Activated CD8-positive, alpha-beta T cell treated with anti-CD3 and anti-CD28 coated beads, Interleukin-2, amount 10 ng/mL, durations not matched to agents 7 days and 5 days (primary cell): ENCODE measurements around the gene PPP3R1. TPM values are rescaled to one million over a fixed set of nuclear protein-coding genes. Genes with fewer than 3 reads are reported as not detected.
"Not testable (repeated sequence)": the region's sequence is repeated elsewhere in the genome, so short reads cannot be mapped to it uniquely, and the experiment has no call there.

Source experiments
- ATAC-seq: fragments of 150-1000 bp; cut with Tn5 transposase; one replicate; pipeline ENCODE4 v1.10.0; 2021; ENCODE audit warnings: moderate library complexity
- CTCF ChIA-PET: fragments of 350-600 bp; sonication (Branson Sonifier 250); formaldehyde crosslinking; loops from one replicate; lab custom pipeline; 2021; ENCODE audit warnings: antibody characterized with exemption; lab: Charles Lee
- POLR2A ChIA-PET: fragments of 350-600 bp; sonication (Branson Sonifier 250); formaldehyde crosslinking; loops from one replicate; lab custom pipeline; 2021; ENCODE audit warnings: antibody characterized with exemption; lab: Charles Lee
- DNase-seq: peaks from one replicate; pipeline ENCODE4 v3.0.0-alpha.2; 2020
- H3K27ac Mint-ChIP-seq: one replicate; pipeline ENCODE4 v1.8.0; 2021; ENCODE audit warnings: mild to moderate bottlenecking, mixed read lengths
- H3K27me3 Mint-ChIP-seq: one replicate; pipeline ENCODE4 v1.8.0; 2021; ENCODE audit warnings: low read depth, mixed read lengths
- H3K36me3 Mint-ChIP-seq: one replicate; pipeline ENCODE4 v1.8.0; 2021; ENCODE audit warnings: low read depth, mixed read lengths
- H3K4me1 Mint-ChIP-seq: one replicate; pipeline ENCODE4 v1.8.0; 2021; ENCODE audit warnings: low read depth, mixed read lengths
- H3K4me3 Mint-ChIP-seq: one replicate; pipeline ENCODE4 v1.8.0; 2021; ENCODE audit warnings: mild to moderate bottlenecking, mixed read lengths
- H3K9me3 Mint-ChIP-seq: one replicate; pipeline ENCODE4 v1.8.0; 2022; ENCODE audit warnings: mixed read lengths; ENCODE audit not compliant: insufficient read depth
- total RNA-seq, 2 experiments: library from RNA; stranded (reverse); gene quantifications; one replicate each; pipeline ENCODE4 v1.2.3, GENCODE V29; 2021

The PPP3R1 gene
- total RNA-seq, 2 experiments from 2014 or later = 67.6 to 71.8 TPM

DNA sequence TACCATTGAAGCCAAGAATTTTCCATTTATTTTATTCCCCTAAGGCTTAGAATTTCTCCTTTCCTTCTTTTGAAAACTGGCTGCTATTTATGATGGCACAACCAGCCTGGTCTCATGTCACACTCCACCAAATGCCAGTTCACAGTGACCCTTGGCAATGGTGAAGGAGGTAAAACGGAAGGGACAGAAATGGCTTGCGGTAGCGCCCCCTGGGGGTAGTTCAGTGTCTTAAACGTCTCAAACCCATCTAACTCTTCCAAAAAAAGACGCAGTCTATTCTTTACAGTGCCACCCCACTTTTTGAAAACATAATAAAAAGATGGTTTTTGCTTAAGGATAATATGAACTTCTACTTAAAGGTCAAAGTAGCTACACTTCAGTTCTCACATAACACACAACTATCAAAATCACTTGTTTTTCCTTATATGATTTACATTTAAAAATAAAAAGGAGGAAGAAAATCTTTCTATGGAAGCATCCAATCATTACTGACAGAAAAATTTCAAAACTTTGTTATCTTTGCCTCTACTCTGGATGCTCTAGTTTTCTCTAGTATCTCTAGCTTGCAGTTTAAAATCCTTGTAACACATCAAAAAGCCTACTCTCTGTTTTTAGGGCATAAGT is 66.7 kb downstream of the PPP3R1 start:
- POLR2A ChIA-PET = no interaction called here
- peak; percentile 60 for ATAC-seq
- Mint-ChIP-seq H3K4me3 (no peak overlapping the region), H3K27me3 (no peaks in the 10 kb centered on the region), H3K36me3 (peaks cover 39% of the 10 kb centered on the region), H3K27ac (no peak overlapping the region), H3K9me3 (no peaks in the 10 kb centered on the region), H3K4me1 (peaks cover 10% of the 10 kb centered on the region)
- CTCF ChIA-PET = interaction anchor here (0.6 to 4.1 kb wide), 24 partner anchors 10 to 256 kb away, joined by 3 to 41 read pairs (median 5); partner anchors contain the start of gene PNO1
- DNase-seq = peak; percentile 66

DNA sequence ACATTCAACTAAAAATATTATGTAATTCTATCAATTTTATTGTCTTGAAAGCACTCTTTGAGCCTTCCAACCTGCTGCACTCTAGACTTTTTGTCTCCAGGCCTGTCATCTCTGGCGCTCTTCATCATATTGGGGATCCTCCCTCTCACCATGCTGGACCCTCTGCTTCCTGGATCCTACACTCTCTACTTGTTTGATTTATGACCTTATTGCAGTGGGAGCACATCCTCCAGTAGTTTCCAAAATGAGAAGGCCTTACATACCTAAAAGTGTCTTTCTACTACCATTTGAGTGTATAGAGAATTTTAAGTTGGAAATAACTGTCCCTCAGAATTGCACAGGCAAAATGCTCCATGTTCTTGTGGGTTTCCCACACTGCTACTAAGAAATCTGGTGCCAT is 69.4 kb downstream of the PPP3R1 start:
- Mint-ChIP-seq H3K4me3 (no peak overlapping the region), H3K36me3 (peaks cover 54% of the 10 kb centered on the region), H3K27me3 (no peaks in the 10 kb centered on the region), H3K27ac (peak overlapping the region; percentile 27), H3K9me3 (no peaks in the 10 kb centered on the region), H3K4me1 (peaks cover 4% of the 10 kb centered on the region)
- POLR2A ChIA-PET = no interaction called here
- ATAC-seq (no peak), DNase-seq (no peak)
- CTCF ChIA-PET = interaction anchor here (1.2 to 4.1 kb wide), 2 partner anchors 13 to 61 kb away, joined by 4 to 41 read pairs; no protein-coding TSS in a partner anchor

DNA sequence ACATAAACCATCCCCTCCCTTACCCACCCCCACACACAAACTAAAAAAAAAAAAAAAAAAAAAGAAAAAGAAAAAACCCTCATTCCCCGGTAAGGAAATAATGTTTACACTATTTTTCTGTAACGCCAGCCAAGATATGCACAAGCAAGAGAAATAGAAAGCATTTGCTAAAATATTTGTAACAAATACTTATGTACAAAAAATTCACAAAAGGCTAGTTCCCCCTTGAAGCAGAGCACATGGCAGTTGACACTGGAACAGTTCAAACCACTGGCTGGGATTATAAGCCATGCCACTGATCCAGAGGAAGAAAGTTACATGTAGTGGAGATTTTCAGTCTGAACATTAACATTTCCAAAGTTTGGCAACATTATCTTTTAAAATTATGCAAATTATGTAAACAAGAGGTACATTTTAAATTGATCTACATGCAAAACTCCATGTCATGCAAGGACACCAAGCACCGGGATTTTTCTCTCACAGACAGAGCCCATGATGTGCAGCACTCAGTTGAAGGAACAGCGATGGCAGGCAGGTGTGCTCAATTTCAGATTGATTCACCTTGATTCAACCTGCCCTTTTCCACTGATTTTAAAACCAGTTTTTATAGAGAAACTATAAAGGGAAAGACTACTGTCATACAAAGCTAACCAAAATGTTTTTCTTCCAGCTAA is 73.2 kb downstream of the PPP3R1 start:
- Mint-ChIP-seq H3K27me3 (no peaks in the 10 kb centered on the region), H3K9me3 (no peaks in the 10 kb centered on the region), H3K27ac (no peak overlapping the region), H3K4me1 (no peaks in the 10 kb centered on the region), H3K4me3 (no peak overlapping the region), H3K36me3 (peaks cover 45% of the 10 kb centered on the region)
- ChIA-PET POLR2A (no interaction called here), CTCF (interaction anchor here (0.8 to 1.2 kb wide), 3 partner anchors 10 to 17 kb away, joined by 3 read pairs; no protein-coding TSS in a partner anchor)
- DNase-seq (no peak), ATAC-seq (no peak)

DNA sequence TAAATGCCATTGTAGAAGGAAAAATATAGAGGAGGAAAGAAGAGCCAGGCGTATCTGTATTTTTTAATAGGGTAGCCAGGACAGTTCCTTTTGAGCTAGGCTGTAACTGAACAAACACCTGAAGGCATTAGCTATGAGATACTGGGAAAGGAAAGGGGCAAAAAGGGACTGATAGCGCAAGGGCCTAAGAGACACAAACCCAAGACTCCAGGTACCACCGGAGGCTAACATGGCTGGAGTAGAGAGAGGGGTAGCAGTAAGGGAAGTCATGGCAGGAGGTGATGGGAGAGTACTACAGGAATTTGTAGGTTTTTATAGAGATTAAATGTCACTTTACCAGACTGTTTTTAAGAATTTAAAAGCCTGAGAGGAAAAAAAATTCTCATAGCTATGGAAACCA is 73.9 kb downstream of the PPP3R1 start:
- no peaks in the 10 kb centered on the region for H3K9me3 Mint-ChIP-seq
- H3K4me3 Mint-ChIP-seq = no peak overlapping the region
- CTCF ChIA-PET = interaction anchor here (1.1 to 1.8 kb wide), 4 partner anchors 9 to 56 kb away, joined by 3 to 7 read pairs (median 4); no protein-coding TSS in a partner anchor
- H3K36me3 Mint-ChIP-seq = peaks cover 46% of the 10 kb centered on the region
- peaks cover 4% of the 10 kb centered on the region for H3K4me1 Mint-ChIP-seq
- H3K27me3 Mint-ChIP-seq = no peaks in the 10 kb centered on the region
- no peak for ATAC-seq
- no peak overlapping the region for H3K27ac Mint-ChIP-seq
- DNase-seq = no peak
- POLR2A ChIA-PET = interaction anchor here (0.6 kb wide), 1 partner anchor 16 kb away, joined by 4 read pairs; no protein-coding TSS in a partner anchor

DNA sequence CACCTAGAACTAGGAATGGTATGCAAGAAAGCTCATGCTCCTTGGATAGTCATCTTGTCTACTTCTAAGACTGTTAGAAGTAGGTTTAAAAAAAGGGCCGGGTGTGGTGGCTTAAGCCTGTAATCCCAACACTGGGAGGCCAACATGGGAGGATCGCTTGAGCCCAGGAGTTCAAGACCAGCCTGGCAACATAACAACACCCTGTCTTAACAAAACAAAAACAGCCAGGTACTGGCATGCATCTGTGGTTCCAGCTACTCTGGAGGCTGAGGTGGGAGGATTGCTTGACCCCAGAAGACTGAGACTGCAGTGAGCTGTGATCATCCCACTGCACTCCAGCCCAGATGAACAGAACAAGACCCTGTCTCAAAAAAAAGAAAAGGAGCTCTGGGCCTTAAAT is 74.8 kb downstream of the PPP3R1 start:
- Mint-ChIP-seq H3K4me1 (peaks cover 8% of the 10 kb centered on the region), H3K27me3 (no peaks in the 10 kb centered on the region), H3K4me3 (no peak overlapping the region), H3K9me3 (no peaks in the 10 kb centered on the region), H3K36me3 (peaks cover 45% of the 10 kb centered on the region), H3K27ac (no peak overlapping the region)
- DNase-seq (no peak), ATAC-seq (no peak)
- CTCF ChIA-PET = interaction anchor here (1.2 to 1.8 kb wide), 3 partner anchors 8 to 55 kb away, joined by 3 to 7 read pairs (median 5); no protein-coding TSS in a partner anchor
- POLR2A ChIA-PET = no interaction called here

DNA sequence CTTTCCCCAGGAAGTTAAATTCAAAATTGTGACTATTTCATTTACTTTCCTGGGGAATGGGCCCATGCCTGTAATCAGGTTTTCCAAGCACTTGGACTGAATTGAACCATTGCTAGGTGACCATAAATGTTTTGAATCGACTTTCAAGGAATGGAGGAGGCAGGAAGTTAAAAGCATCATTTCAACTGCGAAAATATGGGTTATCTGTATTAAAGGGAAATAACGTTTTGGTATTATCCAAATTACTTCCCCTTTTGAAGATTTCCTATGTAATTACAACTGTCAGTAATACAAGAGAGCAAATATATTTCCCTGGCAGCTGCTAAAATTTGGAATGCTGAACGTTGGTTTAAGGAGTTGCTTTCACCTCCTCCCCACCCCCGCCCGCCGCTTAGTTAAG is 75.7 kb downstream of the PPP3R1 start:
- DNase-seq = no peak
- no peak overlapping the region for H3K27ac Mint-ChIP-seq
- no peaks in the 10 kb centered on the region for H3K9me3 Mint-ChIP-seq
- H3K4me3 Mint-ChIP-seq = no peak overlapping the region
- no peak for ATAC-seq
- CTCF ChIA-PET = interaction anchor here (1.2 to 3.2 kb wide), 3 partner anchors 9 to 20 kb away, joined by 3 to 17 read pairs (median 4); no protein-coding TSS in a partner anchor
- POLR2A ChIA-PET = no interaction called here
- peaks cover 43% of the 10 kb centered on the region for H3K36me3 Mint-ChIP-seq
- H3K4me1 Mint-ChIP-seq = peaks cover 8% of the 10 kb centered on the region
- no peaks in the 10 kb centered on the region for H3K27me3 Mint-ChIP-seq

DNA sequence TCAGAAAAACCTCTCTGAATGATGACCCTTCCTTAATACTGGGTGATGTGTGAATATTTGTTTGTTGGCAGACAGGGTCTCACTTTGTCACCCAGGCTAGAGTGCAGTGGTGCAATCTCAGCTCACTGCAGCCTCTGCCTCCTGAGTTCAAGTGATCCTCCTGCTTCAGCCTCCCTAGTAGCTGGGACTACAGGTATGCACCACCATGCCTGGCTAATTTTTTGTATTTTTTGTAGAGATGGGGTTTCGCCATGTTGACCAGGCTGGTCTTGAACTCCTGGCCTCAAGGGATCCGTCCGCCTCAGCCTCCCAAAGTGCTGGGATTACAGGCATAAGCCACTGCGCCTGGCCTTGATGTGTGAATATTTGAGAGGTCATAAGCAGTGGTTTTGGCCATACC is 77.1 kb downstream of the PPP3R1 start:
- DNase-seq = peak; percentile 11
- H3K4me3 Mint-ChIP-seq, H3K9me3 Mint-ChIP-seq, POLR2A ChIA-PET, H3K27ac Mint-ChIP-seq, ATAC-seq, H3K4me1 Mint-ChIP-seq, H3K27me3 Mint-ChIP-seq: not testable (repeated sequence)
- peaks cover 38% of the 10 kb centered on the region for H3K36me3 Mint-ChIP-seq
- CTCF ChIA-PET = interaction anchor here (1.1 to 3.2 kb wide), 4 partner anchors 8 to 18 kb away, joined by 3 to 17 read pairs (median 5); partner anchors contain the start of gene PNO1

DNA sequence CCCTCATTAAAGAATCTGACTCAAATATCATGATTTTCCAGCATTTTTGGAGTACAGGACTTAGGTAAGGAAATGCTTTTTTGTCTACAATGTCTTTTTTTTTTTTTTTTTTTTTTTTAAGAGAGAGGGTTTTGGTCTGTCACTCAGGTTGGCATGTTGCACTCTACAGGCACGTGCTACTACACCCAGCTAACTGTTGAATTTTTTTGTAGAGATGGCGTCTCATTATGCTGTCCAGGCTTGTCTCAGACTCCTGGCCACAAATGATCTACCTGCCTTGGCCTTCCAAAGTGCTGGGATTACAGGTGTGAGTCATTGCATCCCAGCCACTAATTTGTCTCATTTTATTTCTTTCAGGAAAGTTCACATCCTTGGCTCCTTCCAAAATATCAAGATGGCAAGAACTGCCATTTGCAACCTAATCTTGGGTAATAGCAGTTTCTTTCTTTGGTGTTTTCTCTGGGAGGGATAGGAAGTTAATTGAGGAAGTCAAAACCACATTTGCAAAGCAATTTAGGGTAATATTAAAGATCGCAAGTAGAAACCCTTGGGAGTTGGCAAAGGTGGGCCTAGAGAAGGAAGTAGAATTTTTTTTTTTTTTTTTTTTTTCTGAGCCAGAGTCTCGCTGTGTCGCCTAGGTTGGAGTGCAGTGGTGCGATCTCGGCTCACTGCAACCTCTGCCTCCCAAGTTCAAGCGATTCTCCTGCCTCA is 79.2 kb downstream of the PPP3R1 start:
- ChIA-PET POLR2A (interaction anchor here (2.5 kb wide), 1 partner anchor 16 kb away, joined by 9 read pairs; the partner anchor contains the start of gene PNO1), CTCF (no interaction called here)
- DNase-seq (peak; percentile 19), ATAC-seq (no peak)
- H3K4me3 Mint-ChIP-seq = no peak overlapping the region
- H3K27me3 Mint-ChIP-seq = no peaks in the 10 kb centered on the region
- H3K9me3 Mint-ChIP-seq = no peaks in the 10 kb centered on the region
- peaks cover 8% of the 10 kb centered on the region for H3K4me1 Mint-ChIP-seq
- H3K36me3 Mint-ChIP-seq = peaks cover 28% of the 10 kb centered on the region
- H3K27ac Mint-ChIP-seq = no peak overlapping the region

DNA sequence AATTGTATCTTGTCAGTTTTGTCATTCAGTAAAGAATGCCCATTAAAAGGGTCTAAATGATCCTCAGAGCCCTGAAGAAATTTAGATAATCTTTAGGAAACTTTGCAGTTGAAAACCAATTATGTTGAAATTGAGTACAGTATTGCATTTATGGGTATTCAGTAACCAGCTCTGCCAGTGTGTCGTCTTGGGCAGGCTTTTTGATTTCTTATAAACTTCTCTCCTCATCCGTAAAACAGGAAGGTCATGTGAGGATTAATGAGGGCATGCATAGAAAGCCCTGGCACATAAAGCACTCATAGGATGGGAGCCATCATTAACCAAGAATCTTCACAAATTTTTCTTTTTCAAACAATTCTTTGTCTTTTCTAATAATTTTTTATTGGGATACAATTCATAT is 79.8 kb downstream of the PPP3R1 start:
- ATAC-seq (no peak), DNase-seq (no peak)
- ChIA-PET POLR2A (interaction anchor here (2.5 kb wide), 1 partner anchor 15 kb away, joined by 9 read pairs; the partner anchor contains the start of gene PNO1), CTCF (no interaction called here)
- no peak overlapping the region for H3K27ac Mint-ChIP-seq
- H3K27me3 Mint-ChIP-seq = no peaks in the 10 kb centered on the region
- H3K4me3 Mint-ChIP-seq = no peak overlapping the region
- H3K9me3 Mint-ChIP-seq = no peaks in the 10 kb centered on the region
- H3K4me1 Mint-ChIP-seq = peaks cover 8% of the 10 kb centered on the region
- peaks cover 31% of the 10 kb centered on the region for H3K36me3 Mint-ChIP-seq

DNA sequence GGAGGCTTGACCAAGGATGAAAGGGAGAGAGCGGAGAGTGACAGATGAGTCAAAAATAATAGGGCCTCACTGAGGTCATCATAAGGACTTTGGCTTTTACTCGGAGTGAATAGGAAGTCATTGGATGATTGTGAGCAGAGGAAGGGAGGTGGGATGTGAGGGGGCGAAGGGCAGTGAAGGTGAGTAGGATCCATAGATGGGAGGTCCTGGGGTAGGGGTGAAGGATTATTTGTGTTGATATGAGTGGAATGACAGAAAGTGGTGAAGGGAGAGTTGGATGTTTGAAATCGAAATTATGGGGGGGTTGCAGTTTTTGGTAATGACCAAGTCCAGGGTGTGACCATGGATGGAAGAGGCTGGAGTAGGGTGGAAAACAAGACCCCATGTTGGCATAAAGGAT is 80.6 kb downstream of the PPP3R1 start:
- CTCF ChIA-PET = interaction anchor here (1.0 kb wide), 1 partner anchor 14 kb away, joined by 3 read pairs; the partner anchor contains the start of gene PNO1
- no peaks in the 10 kb centered on the region for H3K27me3 Mint-ChIP-seq
- POLR2A ChIA-PET = interaction anchor here (2.5 kb wide), 1 partner anchor 14 kb away, joined by 9 read pairs; the partner anchor contains the start of gene PNO1

DNA sequence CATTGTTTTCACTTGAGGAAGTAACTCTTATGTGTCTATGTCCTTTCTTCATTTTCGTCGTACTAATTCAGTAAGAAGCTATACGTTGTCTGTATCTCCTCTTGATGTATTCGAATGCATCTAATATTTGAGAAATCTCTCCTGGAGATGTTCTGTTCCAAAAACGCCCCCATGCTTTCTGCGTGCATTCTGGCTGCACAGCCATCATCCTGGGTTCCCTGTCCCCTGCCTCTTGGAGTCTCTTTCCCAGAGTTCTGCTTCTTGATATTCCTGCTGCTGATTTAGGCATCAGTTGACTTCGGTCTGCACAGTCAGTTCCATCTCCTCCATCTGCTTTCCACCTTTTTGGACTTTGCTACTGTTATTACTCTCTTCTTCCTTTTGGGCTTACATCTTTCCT is 81.2 kb downstream of the PPP3R1 start:
- no peak overlapping the region for H3K4me3 Mint-ChIP-seq
- no peak overlapping the region for H3K27ac Mint-ChIP-seq
- POLR2A ChIA-PET = interaction anchor here (2.5 kb wide), 1 partner anchor 14 kb away, joined by 9 read pairs; the partner anchor contains the start of gene PNO1
- H3K36me3 Mint-ChIP-seq = peaks cover 29% of the 10 kb centered on the region
- H3K9me3 Mint-ChIP-seq = no peaks in the 10 kb centered on the region
- peaks cover 8% of the 10 kb centered on the region for H3K4me1 Mint-ChIP-seq
- CTCF ChIA-PET = interaction anchor here (1.0 to 5.6 kb wide), 3 partner anchors 14 to 103 kb away, joined by 3 to 38 read pairs (median 4); partner anchors contain the start of gene PNO1
- H3K27me3 Mint-ChIP-seq = no peaks in the 10 kb centered on the region
- DNase-seq (peak; percentile 6), ATAC-seq (no peak)

More for the DNA sequence above, 80.6 kb downstream of the PPP3R1 start:
- Mint-ChIP-seq H3K4me1 (peaks cover 8% of the 10 kb centered on the region), H3K27ac (no peak overlapping the region), H3K9me3 (no peaks in the 10 kb centered on the region), H3K4me3 (no peak overlapping the region), H3K36me3 (peaks cover 28% of the 10 kb centered on the region)
- ATAC-seq = no peak
- no peak for DNase-seq
